ENCODE data around the gene IL1RAP.

- no peak for TF ChIP-seq CTCF (IDR thresholded peaks at IDR 0.05)
- TF ChIP-seq POLR2AphosphoS5 (IDR thresholded peaks at IDR 0.05): no peak
Observed at GRCh38 chr3:190575437-190576185, 61.7 kb downstream of the IL1RAP start.

Measured in esophagus muscularis mucosa (tissue), 3 donors.